MCF 10A (cell line): ENCODE measurements around the gene IRAK2. TPM values are rescaled to one million over a fixed set of nuclear protein-coding genes. Genes with fewer than 3 reads are reported as not detected.
A peak's percentile ranks its signal among the peaks of the same experiment; 100 is the strongest.

Experiments
- BruUV-seq: library from RNA; stranded (reverse); fragments of 400-500 nt; replicated peaks from 2 replicates; lab custom pipeline; 2021; lab: Mats Ljungman, UMichigan
- CTCF ChIA-PET: fragments of 300-600 bp; sonication (Branson Sonifier 250); formaldehyde crosslinking; extraction: SDS; loops from one replicate; lab custom pipeline; 2021; ENCODE audit warnings: antibody characterized with exemption, inconsistent platforms; lab: Yijun Ruan, JAX
- POLR2A ChIA-PET: fragments of 300-600, 350-650 bp; sonication (Branson Sonifier 250); formaldehyde crosslinking; extraction: SDS; loops from one replicate; lab custom pipeline; 2020; ENCODE audit warnings: antibody characterized with exemption, inconsistent platforms; lab: Yijun Ruan, JAX
- DNase-seq: peaks from one replicate; pipeline ENCODE4 v3.0.0-alpha.2; 2018; ENCODE audit not compliant: unreplicated experiment
- H3K27ac Mint-ChIP-seq: one replicate; pipeline ENCODE4 v1.8.0; 2022; ENCODE audit warnings: mild to moderate bottlenecking, low read depth, mixed read lengths; ENCODE audit not compliant: unreplicated experiment
- H3K27me3 Mint-ChIP-seq: one replicate; pipeline ENCODE4 v1.8.0; 2022; ENCODE audit warnings: mixed read lengths; ENCODE audit not compliant: insufficient read depth, unreplicated experiment
- H3K36me3 Mint-ChIP-seq: one replicate; pipeline ENCODE4 v1.8.0; 2022; ENCODE audit warnings: mild to moderate bottlenecking, moderate library complexity, mixed read lengths; ENCODE audit not compliant: insufficient read depth, unreplicated experiment
- H3K4me1 Mint-ChIP-seq: one replicate; pipeline ENCODE4 v1.8.0; 2022; ENCODE audit warnings: mixed read lengths; ENCODE audit not compliant: insufficient read depth, unreplicated experiment
- H3K4me3 Mint-ChIP-seq: one replicate; pipeline ENCODE4 v1.8.0; 2022; ENCODE audit warnings: mild to moderate bottlenecking, moderate library complexity, mixed read lengths; ENCODE audit not compliant: unreplicated experiment
- H3K9me3 Mint-ChIP-seq: one replicate; pipeline ENCODE4 v1.8.0; 2022; ENCODE audit warnings: mixed read lengths; ENCODE audit not compliant: unreplicated experiment
- intact Hi-C: fragments of 100-400 bp; cut with micrococcal nuclease; formaldehyde crosslinking; loops from 2 replicates; pipeline ENCODE4 v1.14.1; 2022
- total RNA-seq: library from RNA; stranded (reverse); gene quantifications from 2 replicates; pipeline ENCODE4 v1.2.3, GENCODE V29; 2022
- TF ChIP-seq, protein P1 (sequence below): fragments of 200-600 bp; IDR thresholded peaks from one replicate; pipeline ENCODE4 v1.8.0; 2022; ENCODE audit warnings: antibody characterized with exemption, mild to moderate bottlenecking; ENCODE audit not compliant: unreplicated experiment

The IRAK2 gene
- total RNA-seq, 1 experiment from 2014 or later: 6.0 TPM

DNA sequence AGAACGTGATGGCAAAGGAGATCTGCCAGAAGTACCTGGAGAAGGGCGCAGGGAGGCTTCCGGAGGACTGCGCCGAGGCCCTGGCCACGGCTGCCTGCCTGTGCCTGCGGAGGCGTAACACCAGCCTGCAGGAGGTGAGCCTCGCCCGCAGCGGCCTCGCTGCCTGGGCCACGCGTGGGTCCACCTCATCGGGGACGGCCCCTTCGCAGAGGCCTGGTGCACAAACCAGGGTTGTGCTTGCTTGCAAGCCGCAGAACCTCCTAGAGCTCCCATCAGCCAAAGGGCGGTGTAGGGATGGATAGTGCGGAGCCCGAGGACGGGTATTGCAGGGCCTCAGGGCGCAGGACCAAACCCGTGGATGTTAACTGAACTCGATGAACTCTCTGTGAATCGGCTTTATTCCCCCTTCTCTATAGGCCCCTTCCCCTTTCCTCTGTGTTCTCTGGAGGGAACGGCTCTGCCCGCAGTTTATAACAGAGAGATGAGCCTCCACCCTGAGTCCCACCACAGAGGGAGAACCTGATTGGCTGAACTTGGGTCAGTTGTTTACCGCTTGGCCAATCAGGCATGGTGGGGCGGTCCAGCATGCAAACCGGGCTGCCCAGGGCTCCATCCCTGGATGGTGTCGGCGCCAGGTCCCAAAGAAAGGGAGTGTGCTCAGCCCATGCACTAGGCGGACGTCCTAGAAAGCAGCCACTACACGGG, 70.0 kb downstream of the IRAK2 start:
- H3K4me1 Mint-ChIP-seq: no peaks in the 10 kb centered on the region
- DNase-seq: no peak
- intact Hi-C loops: no loop called here
- no peak overlapping the region for H3K4me3 Mint-ChIP-seq
- no TSS peak for BruUV-seq
- ChIA-PET POLR2A (no interaction called here), CTCF (no interaction called here)
- no peaks in the 10 kb centered on the region for H3K9me3 Mint-ChIP-seq
- H3K27me3 Mint-ChIP-seq: no peaks in the 10 kb centered on the region
- TF ChIP-seq, protein P1, sequence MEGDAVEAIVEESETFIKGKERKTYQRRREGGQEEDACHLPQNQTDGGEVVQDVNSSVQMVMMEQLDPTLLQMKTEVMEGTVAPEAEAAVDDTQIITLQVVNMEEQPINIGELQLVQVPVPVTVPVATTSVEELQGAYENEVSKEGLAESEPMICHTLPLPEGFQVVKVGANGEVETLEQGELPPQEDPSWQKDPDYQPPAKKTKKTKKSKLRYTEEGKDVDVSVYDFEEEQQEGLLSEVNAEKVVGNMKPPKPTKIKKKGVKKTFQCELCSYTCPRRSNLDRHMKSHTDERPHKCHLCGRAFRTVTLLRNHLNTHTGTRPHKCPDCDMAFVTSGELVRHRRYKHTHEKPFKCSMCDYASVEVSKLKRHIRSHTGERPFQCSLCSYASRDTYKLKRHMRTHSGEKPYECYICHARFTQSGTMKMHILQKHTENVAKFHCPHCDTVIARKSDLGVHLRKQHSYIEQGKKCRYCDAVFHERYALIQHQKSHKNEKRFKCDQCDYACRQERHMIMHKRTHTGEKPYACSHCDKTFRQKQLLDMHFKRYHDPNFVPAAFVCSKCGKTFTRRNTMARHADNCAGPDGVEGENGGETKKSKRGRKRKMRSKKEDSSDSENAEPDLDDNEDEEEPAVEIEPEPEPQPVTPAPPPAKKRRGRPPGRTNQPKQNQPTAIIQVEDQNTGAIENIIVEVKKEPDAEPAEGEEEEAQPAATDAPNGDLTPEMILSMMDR: no peak
- peaks cover 35% of the 10 kb centered on the region for H3K36me3 Mint-ChIP-seq
- H3K27ac Mint-ChIP-seq: peak overlapping the region; percentile 39

GRCh38 chr3:10235551-10235950, 70.8 kb downstream of the IRAK2 start:
- Mint-ChIP-seq H3K9me3 (no peaks in the 10 kb centered on the region), H3K4me1 (no peaks in the 10 kb centered on the region), H3K27ac (peak overlapping the region; percentile 39), H3K4me3 (no peak overlapping the region), H3K36me3 (peaks cover 35% of the 10 kb centered on the region), H3K27me3 (no peaks in the 10 kb centered on the region)
- intact Hi-C loops: no loop called here
- ChIA-PET CTCF (no interaction called here), POLR2A (no interaction called here)
- no TSS peak for BruUV-seq
- DNase-seq: no peak
- TF ChIP-seq, protein P1: no peak

- Mint-ChIP-seq H3K9me3 (no peaks in the 10 kb centered on the region), H3K4me3 (no peak overlapping the region), H3K27me3 (no peaks in the 10 kb centered on the region), H3K27ac (peak overlapping the region; percentile 24), H3K36me3 (peaks cover 44% of the 10 kb centered on the region), H3K4me1 (no peaks in the 10 kb centered on the region)
- intact Hi-C loops: no loop called here
- ChIA-PET POLR2A (interaction anchor here (1.2 kb wide), 1 partner anchor 9 kb away, joined by 3 read pairs; the partner anchor contains the start of gene TATDN2), CTCF (no interaction called here)
- BruUV-seq: no TSS peak
- TF ChIP-seq, protein P1: no peak
- no peak for DNase-seq
Measured at GRCh38 chr3:10238345-10239183, 73.8 kb downstream of the IRAK2 start.

GRCh38 chr3:10240799-10241198, 76.1 kb downstream of the IRAK2 start:
- no peak overlapping the region for H3K4me3 Mint-ChIP-seq
- no peak for DNase-seq
- H3K36me3 Mint-ChIP-seq: peaks cover 35% of the 10 kb centered on the region
- H3K4me1 Mint-ChIP-seq: no peaks in the 10 kb centered on the region
- H3K27me3 Mint-ChIP-seq: no peaks in the 10 kb centered on the region
- no peaks in the 10 kb centered on the region for H3K9me3 Mint-ChIP-seq
- ChIA-PET CTCF (no interaction called here), POLR2A (no interaction called here)
- H3K27ac Mint-ChIP-seq: no peak overlapping the region
- TF ChIP-seq, protein P1: no peak
- BruUV-seq: no TSS peak
- intact Hi-C loops: no loop called here
